Ishikawa (cell line): ENCODE data around the gene SAPCD2.

ENCODE experiments used
- CEBPB ChIP-seq: IDR thresholded peaks from 2 replicates; pipeline ENCODE4 v1.6.1; 2012
- CREB1 ChIP-seq: IDR thresholded peaks from 2 replicates; pipeline ENCODE4 v1.6.1; 2012; ENCODE audit warnings: low read depth
- EGR1 ChIP-seq: IDR thresholded peaks from 2 replicates; pipeline ENCODE4 v1.6.1; 2012
- EP300 ChIP-seq: IDR thresholded peaks from 2 replicates; pipeline ENCODE4 v1.6.1; 2012; ENCODE audit warnings: borderline replicate concordance
- FOXM1 ChIP-seq: IDR thresholded peaks from 2 replicates; pipeline ENCODE4 v1.6.1; 2012; ENCODE audit warnings: low read depth, borderline replicate concordance
- MAX ChIP-seq: IDR thresholded peaks from 2 replicates; pipeline ENCODE4 v1.6.1; 2012
- NFIC ChIP-seq: IDR thresholded peaks from 2 replicates; pipeline ENCODE4 v1.6.1; 2012
- RAD21 ChIP-seq: IDR thresholded peaks from 2 replicates; pipeline ENCODE4 v1.6.1; 2012; ENCODE audit warnings: low read depth
- REST ChIP-seq: IDR thresholded peaks from 2 replicates; pipeline ENCODE4 v1.6.1; 2012; ENCODE audit warnings: low read depth, mild to moderate bottlenecking
- TAF1 ChIP-seq: IDR thresholded peaks from 2 replicates; pipeline ENCODE4 v1.6.1; 2012; ENCODE audit warnings: low read depth, mild to moderate bottlenecking
- TCF12 ChIP-seq: IDR thresholded peaks from 2 replicates; pipeline ENCODE4 v1.6.1; 2012; ENCODE audit warnings: low read depth
- TEAD4 ChIP-seq: IDR thresholded peaks from 2 replicates; pipeline ENCODE4 v1.6.1; 2012
- USF1 ChIP-seq: IDR thresholded peaks from 2 replicates; pipeline ENCODE4 v1.6.1; 2012
- YY1 ChIP-seq: IDR thresholded peaks from 2 replicates; pipeline ENCODE4 v1.6.1; 2012; ENCODE audit warnings: low read depth
- ZBTB7A ChIP-seq: IDR thresholded peaks from 2 replicates; pipeline ENCODE4 v1.6.1; 2012; ENCODE audit warnings: low read depth

SAPCD2 gene

GRCh38 chr9:137070906-137071275, 534 bp upstream of the SAPCD2 start:
- TF ChIP-seq CREB1: no peak
- TF ChIP-seq NFIC: no peak; the same call in 1 of the 2 replicates
- TF ChIP-seq EGR1: no peak
- TF ChIP-seq USF1: no peak

GRCh38 chr9:137069508-137070091, 757 bp downstream of the SAPCD2 start:
- TF ChIP-seq REST (no peak), TCF12 (no peak)

- TF ChIP-seq EP300: no peak
- TF ChIP-seq MAX: no peak
- TF ChIP-seq CREB1: no peak
- no peak for TF ChIP-seq REST
These were observed 1.5 kb downstream of the SAPCD2 start for GRCh38 chr9:137068539-137069507.

- no peak for TF ChIP-seq YY1
- peak; percentile 72 for TF ChIP-seq RAD21
These were observed 2.4 kb downstream of the SAPCD2 start for GRCh38 chr9:137067860-137068538.

GRCh38 chr9:137066096-137066861, 4.1 kb downstream of the SAPCD2 start:
- TF ChIP-seq RAD21 (no peak), CEBPB (no peak), MAX (no peak), REST (no peak), TEAD4 (no peak), TAF1 (no peak), EGR1 (no peak), NFIC (no peak), TCF12 (no peak), CREB1 (no peak), YY1 (no peak), ZBTB7A (no peak), FOXM1 (no peak), USF1 (no peak), EP300 (no peak)
